GM12864 (cell line): ENCODE data around the gene KLF13.

ENCODE experiments used
- DNase-seq: peaks from one replicate; pipeline ENCODE4 v3.0.0-alpha.2; 2011; ENCODE audit warnings: low read depth
- H3K4me3 ChIP-seq: 2 replicates; pipeline ENCODE4 v1.5.1; 2011; ENCODE audit warnings: mild to moderate bottlenecking, low read depth, low read length, control low read depth
- CTCF ChIP-seq: IDR thresholded peaks from 2 replicates; pipeline ENCODE4 v1.5.1; 2011; ENCODE audit warnings: low read depth, mild to moderate bottlenecking, moderate library complexity, low read length, control low read depth, inconsistent platforms; ENCODE audit errors: missing control alignments

The KLF13 gene

GRCh38 chr15:31280831-31281216, 45.8 kb upstream of the KLF13 start:
- no peak overlapping the region for H3K4me3 ChIP-seq
- no peak for TF ChIP-seq CTCF
- DNase-seq, result no peak

- TF ChIP-seq CTCF, result no peak
- no peak for DNase-seq
- H3K4me3 ChIP-seq, result no peak overlapping the region
These were observed 43.6 kb upstream of the KLF13 start for GRCh38 chr15:31283043-31283442.

GRCh38 chr15:31285772-31286261, 40.8 kb upstream of the KLF13 start:
- no peak overlapping the region for H3K4me3 ChIP-seq
- TF ChIP-seq CTCF, result no peak
- no peak for DNase-seq

GRCh38 chr15:31291048-31291578, 35.5 kb upstream of the KLF13 start:
- no peak overlapping the region for H3K4me3 ChIP-seq
- no peak for TF ChIP-seq CTCF
- no peak for DNase-seq

- no peak overlapping the region for H3K4me3 ChIP-seq
- DNase-seq, result no peak
- no peak for TF ChIP-seq CTCF
These were observed 34.1 kb upstream of the KLF13 start for GRCh38 chr15:31292391-31293015.

GRCh38 chr15:31293655-31294054, 33.0 kb upstream of the KLF13 start:
- TF ChIP-seq CTCF, result no peak
- no peak for DNase-seq
- H3K4me3 ChIP-seq, result no peak overlapping the region

- no peak for TF ChIP-seq CTCF
- no peak overlapping the region for H3K4me3 ChIP-seq
- no peak for DNase-seq
These were observed 32.6 kb upstream of the KLF13 start for GRCh38 chr15:31294067-31294466.
